ENCODE measurements around the gene CBARP.
A peak's percentile ranks its signal among the peaks of the same experiment; 100 is the strongest.

GRCh38 chr19:1284293-1284978 lies 46.6 kb upstream of the CBARP start:
- TF ChIP-seq NCOA1 (CRISPR knock-in tag; IDR thresholded peaks at IDR 0.05) (no peak), POLR2AphosphoS5 (IDR thresholded peaks at IDR 0.05; ENCODE audit: low read depth, low read length) (0 out of 2 replicates have a peak, but pooled peaks have one; percentile 33), RBM39 (IDR thresholded peaks at IDR 0.05; ENCODE audit: low read depth, low read length, poor library complexity, severe bottlenecking) (no peak), NFKB2 (CRISPR knock-in tag; IDR thresholded peaks at IDR 0.05; ENCODE audit: borderline replicate concordance) (peak; percentile 61), ZNF124 (CRISPR knock-in tag; IDR thresholded peaks at IDR 0.05) (no peak), CTCF (CRISPR knock-in tag; IDR thresholded peaks at IDR 0.05) (no peak; the same call in 1 of the 2 replicates), ZNF543 (CRISPR knock-in tag; IDR thresholded peaks at IDR 0.05) (no peak; the same call in 1 of the 2 replicates), ZNF670 (CRISPR knock-in tag; IDR thresholded peaks at IDR 0.05; ENCODE audit: borderline replicate concordance) (no peak), ZFX (CRISPR knock-in tag; IDR thresholded peaks at IDR 0.05; ENCODE audit: low read depth) (peak; percentile 59), ZNF432 (CRISPR knock-in tag; IDR thresholded peaks at IDR 0.05; ENCODE audit: borderline replicate concordance) (no peak), NFYB (CRISPR knock-in tag; IDR thresholded peaks at IDR 0.05) (no peak)
